Measurements from ENCODE around the gene PNLIPRP1.

DNA sequence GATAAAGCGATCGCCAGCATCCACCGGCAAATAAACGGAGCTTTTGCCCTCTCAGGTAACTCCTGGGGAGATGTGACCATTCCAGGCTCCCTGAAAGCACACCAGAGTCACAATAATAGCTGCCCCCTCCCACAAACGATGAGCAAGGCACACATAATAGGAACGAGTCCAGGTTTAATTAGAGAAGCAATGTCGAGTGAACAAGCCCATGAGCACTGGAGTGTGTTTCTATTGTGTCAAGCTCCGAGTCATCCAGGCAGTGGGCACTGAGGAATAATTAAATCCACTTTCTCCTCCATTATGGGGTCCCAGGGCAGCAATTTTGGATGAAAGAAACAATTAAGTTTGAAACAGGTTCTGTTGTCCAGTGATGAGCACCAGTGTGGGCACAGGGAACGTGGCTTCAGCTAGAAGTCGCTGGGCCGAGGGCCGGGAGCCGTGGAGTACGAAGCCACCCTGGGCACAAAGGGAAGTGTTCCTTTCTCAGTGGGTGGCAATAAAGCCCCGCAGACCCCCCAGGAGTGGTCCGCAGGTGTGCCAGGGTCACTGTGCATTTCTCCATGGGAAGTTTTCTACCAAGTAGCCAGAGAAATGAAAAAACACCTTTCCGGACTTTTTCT, 41.9 kb downstream of the PNLIPRP1 start:
- TF ChIP-seq EP300 (IDR thresholded peaks at IDR 0.05) (no peak), POLR2A (IDR thresholded peaks at IDR 0.05) (no peak)
- TF ChIP-seq, protein P1, sequence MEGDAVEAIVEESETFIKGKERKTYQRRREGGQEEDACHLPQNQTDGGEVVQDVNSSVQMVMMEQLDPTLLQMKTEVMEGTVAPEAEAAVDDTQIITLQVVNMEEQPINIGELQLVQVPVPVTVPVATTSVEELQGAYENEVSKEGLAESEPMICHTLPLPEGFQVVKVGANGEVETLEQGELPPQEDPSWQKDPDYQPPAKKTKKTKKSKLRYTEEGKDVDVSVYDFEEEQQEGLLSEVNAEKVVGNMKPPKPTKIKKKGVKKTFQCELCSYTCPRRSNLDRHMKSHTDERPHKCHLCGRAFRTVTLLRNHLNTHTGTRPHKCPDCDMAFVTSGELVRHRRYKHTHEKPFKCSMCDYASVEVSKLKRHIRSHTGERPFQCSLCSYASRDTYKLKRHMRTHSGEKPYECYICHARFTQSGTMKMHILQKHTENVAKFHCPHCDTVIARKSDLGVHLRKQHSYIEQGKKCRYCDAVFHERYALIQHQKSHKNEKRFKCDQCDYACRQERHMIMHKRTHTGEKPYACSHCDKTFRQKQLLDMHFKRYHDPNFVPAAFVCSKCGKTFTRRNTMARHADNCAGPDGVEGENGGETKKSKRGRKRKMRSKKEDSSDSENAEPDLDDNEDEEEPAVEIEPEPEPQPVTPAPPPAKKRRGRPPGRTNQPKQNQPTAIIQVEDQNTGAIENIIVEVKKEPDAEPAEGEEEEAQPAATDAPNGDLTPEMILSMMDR (IDR thresholded peaks at IDR 0.05) = no peak
